Measurements from ENCODE around the gene EPB41L1.

Gene EPB41L1

GRCh38 chr20:36116807-36117441 lies 37.6 kb upstream of the EPB41L1 start:
- ChIA-PET POLR2A (no interaction called here), CTCF (interaction anchor here (3.3 kb wide), 1 partner anchor 22 kb away, joined by 9 read pairs; no protein-coding TSS in a partner anchor)
- Histone ChIP-seq H3K27ac (ENCODE audit: extremely low read depth, low read depth, low read length) (no peak overlapping the region), H3K4me3 (ENCODE audit: low read depth, low read length) (no peak overlapping the region), H3K36me3 (ENCODE audit: control insufficient read depth in 2 of 2, insufficient read depth in 1 of 2, low read length in 2 of 2) (no peaks in the 10 kb centered on the region), H3K9me3 (ENCODE audit: control insufficient read depth, insufficient read depth, low read depth, low read length) (no peaks in the 10 kb centered on the region), H3K4me1 (ENCODE audit: control insufficient read depth, insufficient read depth, low read length) (no peaks in the 10 kb centered on the region)
- no peak for TF ChIP-seq ZNF837 (tag by site-specific recombination; IDR thresholded peaks at IDR 0.05)
- TF ChIP-seq ZNF510 (tag by site-specific recombination; IDR thresholded peaks at IDR 0.05; ENCODE audit: insufficient replicate concordance): no peak
- no peak for TF ChIP-seq ZNF645 (tag by site-specific recombination; IDR thresholded peaks at IDR 0.05)
- no peak for TF ChIP-seq REST (tag by site-specific recombination; IDR thresholded peaks at IDR 0.05)
- no peak for TF ChIP-seq SCRT1 (tag by site-specific recombination; IDR thresholded peaks at IDR 0.05; ENCODE audit: borderline replicate concordance)
- no peak for TF ChIP-seq ZBTB21 (tag by site-specific recombination; IDR thresholded peaks at IDR 0.05)
- no peak for TF ChIP-seq HOXC10 (CRISPR knock-in tag; IDR thresholded peaks at IDR 0.05)
- no peak for TF ChIP-seq KLF16 (tag by site-specific recombination; IDR thresholded peaks at IDR 0.05)
- TF ChIP-seq BCL11B (tag by site-specific recombination; IDR thresholded peaks at IDR 0.05; ENCODE audit: low read depth): no peak
- no peak for TF ChIP-seq REPIN1 (tag by site-specific recombination; IDR thresholded peaks at IDR 0.05; ENCODE audit: low read depth)
- no peak for TF ChIP-seq ZNF138 (tag by site-specific recombination; IDR thresholded peaks at IDR 0.05; ENCODE audit: borderline replicate concordance)

GRCh38 chr20:36117638-36118037 lies 36.9 kb upstream of the EPB41L1 start:
- no peaks in the 10 kb centered on the region for H3K9me3 ChIP-seq (ENCODE audit: control insufficient read depth, insufficient read depth, low read depth, low read length)
- ChIA-PET POLR2A (no interaction called here), CTCF (interaction anchor here (3.3 kb wide), 1 partner anchor 21 kb away, joined by 9 read pairs; no protein-coding TSS in a partner anchor)
- H3K4me3 ChIP-seq (ENCODE audit: low read depth, low read length): no peak overlapping the region
- TF ChIP-seq KLF1 (tag by site-specific recombination; IDR thresholded peaks at IDR 0.05): no peak
- no peak for TF ChIP-seq ZFP37 (tag by site-specific recombination; IDR thresholded peaks at IDR 0.05)
- TF ChIP-seq ZBTB48 (tag by site-specific recombination; IDR thresholded peaks at IDR 0.05): no peak
- TF ChIP-seq ZNF639 (tag by site-specific recombination; IDR thresholded peaks at IDR 0.05): no peak
- TF ChIP-seq ZNF394 (tag by site-specific recombination; IDR thresholded peaks at IDR 0.05; ENCODE audit: borderline replicate concordance): no peak
- TF ChIP-seq ZSCAN5A (tag by site-specific recombination; IDR thresholded peaks at IDR 0.05): no peak
- no peak for TF ChIP-seq ZNF19 (tag by site-specific recombination; IDR thresholded peaks at IDR 0.05; ENCODE audit: low read depth)
- TF ChIP-seq ZBTB20 (tag by site-specific recombination; IDR thresholded peaks at IDR 0.05): no peak
- TF ChIP-seq ZNF610 (tag by site-specific recombination; IDR thresholded peaks at IDR 0.05; ENCODE audit: borderline replicate concordance): no peak
- TF ChIP-seq ZNF114 (tag by site-specific recombination; IDR thresholded peaks at IDR 0.05): no peak
- TF ChIP-seq ZNF473 (tag by site-specific recombination; IDR thresholded peaks at IDR 0.05): no peak
- TF ChIP-seq ZNF354C (tag by site-specific recombination; IDR thresholded peaks at IDR 0.05; ENCODE audit: borderline replicate concordance, low read depth): no peak
- TF ChIP-seq ZFHX2 (tag by site-specific recombination; conservative IDR thresholded peaks at IDR 0.05): no peak
- no peak for TF ChIP-seq SCRT1 (tag by site-specific recombination; IDR thresholded peaks at IDR 0.05; ENCODE audit: borderline replicate concordance)
- no peaks in the 10 kb centered on the region for H3K36me3 ChIP-seq (ENCODE audit: control insufficient read depth in 2 of 2, insufficient read depth in 1 of 2, low read length in 2 of 2)
- H3K27ac ChIP-seq (ENCODE audit: extremely low read depth, low read depth, low read length): no peak overlapping the region
- no peaks in the 10 kb centered on the region for H3K4me1 ChIP-seq (ENCODE audit: control insufficient read depth, insufficient read depth, low read length)
